ENCODE data around the gene NUBP2. TPM values are rescaled to one million over a fixed set of nuclear protein-coding genes. Genes with fewer than 3 reads are reported as not detected.
A peak's percentile ranks its signal among the peaks of the same experiment; 100 is the strongest.

The NUBP2 gene
- total RNA-seq, 1 experiment from 2014 or later: 89.2 TPM

- TF ChIP-seq ARID4B (CRISPR knock-in tag; IDR thresholded peaks at IDR 0.05; ENCODE audit: borderline replicate concordance) (no peak), GABPB1 (CRISPR knock-in tag; IDR thresholded peaks at IDR 0.05) (no peak), CTCF (IDR thresholded peaks at IDR 0.05) (no peak)
- ChIA-PET POLR2A (no interaction called here), CTCF (no interaction called here)
- H3K27me3 Mint-ChIP-seq (ENCODE audit: low read depth): no peaks in the 10 kb centered on the region
- ATAC-seq (no peak), DNase-seq (ENCODE audit: low spot score) (peak; percentile 56)
- peaks cover 5% of the 10 kb centered on the region for H3K36me3 Mint-ChIP-seq
- no peaks in the 10 kb centered on the region for H3K9me3 Mint-ChIP-seq
- H3K4me1 Mint-ChIP-seq: peaks cover 3% of the 10 kb centered on the region
- H3K4me3 Mint-ChIP-seq: no peak overlapping the region
- H3K27ac Mint-ChIP-seq: no peak overlapping the region
These were observed 3.7 kb downstream of the NUBP2 start for GRCh38 chr16:1786242-1787055.

GRCh38 chr16:1787056-1787321 is 4.2 kb downstream of the NUBP2 start:
- TF ChIP-seq ARID4B (CRISPR knock-in tag; IDR thresholded peaks at IDR 0.05; ENCODE audit: borderline replicate concordance) (no peak), NR3C1 (CRISPR knock-in tag; conservative IDR thresholded peaks at IDR 0.05; ENCODE audit: low read depth) (no peak), FOXP4 (CRISPR knock-in tag; IDR thresholded peaks at IDR 0.05) (no peak), ZNF317 (CRISPR knock-in tag; IDR thresholded peaks at IDR 0.05; ENCODE audit: borderline replicate concordance, low read depth) (no peak), FOXK1 (CRISPR knock-in tag; IDR thresholded peaks at IDR 0.05) (no peak), ZNF138 (CRISPR knock-in tag; conservative IDR thresholded peaks at IDR 0.05) (no peak), AR (CRISPR knock-in tag; IDR thresholded peaks at IDR 0.05) (no peak), ZNF425 (CRISPR knock-in tag; conservative IDR thresholded peaks at IDR 0.05) (no peak), ZNF281 (CRISPR knock-in tag; IDR thresholded peaks at IDR 0.05) (no peak)
- Mint-ChIP-seq H3K27me3 (ENCODE audit: low read depth) (no peaks in the 10 kb centered on the region), H3K9me3 (no peaks in the 10 kb centered on the region), H3K4me3 (no peak overlapping the region), H3K36me3 (peaks cover 5% of the 10 kb centered on the region), H3K27ac (no peak overlapping the region), H3K4me1 (no peaks in the 10 kb centered on the region)
- DNase-seq (ENCODE audit: low spot score) (no peak), ATAC-seq (no peak)
- ChIA-PET POLR2A (no interaction called here), CTCF (no interaction called here)
